IMR-90 (cell line): ENCODE data around the gene ZFPM1. TPM values are rescaled to one million over a fixed set of nuclear protein-coding genes. Genes with fewer than 3 reads are reported as not detected.

Experiments used
- ATAC-seq: fragments of 200-7000 bp; cut with Tn5 transposase; 2 replicates; pipeline ENCODE4 v1.9.1; 2020; ENCODE audit warnings: low read depth, mild to moderate bottlenecking, moderate library complexity
- BruUV-seq: library from RNA; stranded (reverse); fragments of 400-500 nt; replicated peaks from 2 replicates; lab custom pipeline; 2021; lab: Mats Ljungman, UMichigan
- CTCF ChIA-PET: fragments of 300-600 bp; formaldehyde crosslinking; extraction: SDS; loops from one replicate; lab custom pipeline; 2021; ENCODE audit warnings: antibody characterized with exemption; lab: Yijun Ruan, JAX
- POLR2A ChIA-PET: fragments of 300-600 bp; sonication (Branson Sonifier 250); formaldehyde crosslinking; loops from one replicate; lab custom pipeline; 2022; ENCODE audit warnings: antibody characterized with exemption; ENCODE audit not compliant: unreplicated experiment; lab: Charles Lee
- DNase-seq: peaks from one replicate; pipeline ENCODE4 v3.0.0; 2013
- H2AFZ ChIP-seq: replicated peaks from 2 replicates; pipeline ENCODE3; 2013; ENCODE audit warnings: low read length, mild to moderate bottlenecking; ENCODE audit not compliant: poor library complexity
- H2AK5ac ChIP-seq: 2 replicates; pipeline ENCODE4 v1.6.1; 2013; ENCODE audit warnings: low read depth, low read length, inconsistent platforms
- H2AK9ac ChIP-seq: replicated peaks from 2 replicates; pipeline ENCODE3; 2013; ENCODE audit warnings: mild to moderate bottlenecking, low read depth, low read length, moderate library complexity; ENCODE audit not compliant: poor library complexity
- H2BK120ac ChIP-seq: 2 replicates; pipeline ENCODE4 v1.6.1; 2013; ENCODE audit warnings: low read depth, low read length, inconsistent platforms
- H2BK15ac ChIP-seq: 3 replicates; pipeline ENCODE4 v1.6.1; 2013; ENCODE audit warnings: low read depth, low read length, inconsistent platforms
- H2BK20ac ChIP-seq: 2 replicates; pipeline ENCODE4 v1.6.1; 2013; ENCODE audit warnings: low read depth, mild to moderate bottlenecking, inconsistent platforms, low read length, moderate library complexity
- H2BK5ac ChIP-seq: 2 replicates; pipeline ENCODE4 v1.6.1; 2013; ENCODE audit warnings: mild to moderate bottlenecking, low read depth, low read length, inconsistent platforms; ENCODE audit not compliant: poor library complexity, severe bottlenecking
- H3K14ac ChIP-seq: replicated peaks from 2 replicates; pipeline ENCODE4 v1.6.1; 2013; ENCODE audit warnings: low read depth, low read length, inconsistent platforms
- H3K18ac ChIP-seq: 2 replicates; pipeline ENCODE4 v1.6.1; 2013; ENCODE audit warnings: low read depth, low read length, control low read depth
- H3K23ac ChIP-seq: 2 replicates; pipeline ENCODE4 v1.6.1; 2013; ENCODE audit warnings: low read depth, low read length, inconsistent platforms
- H3K27ac ChIP-seq: 2 replicates; pipeline ENCODE4 v1.5.1; 2013; ENCODE audit warnings: mild to moderate bottlenecking, control low read depth, low read length; ENCODE audit not compliant: insufficient read depth
- H3K27me3 ChIP-seq: 2 replicates; pipeline ENCODE4 v1.6.1; 2013; ENCODE audit warnings: low read length; ENCODE audit not compliant: control insufficient read depth, insufficient read depth
- H3K36me3 ChIP-seq: 2 replicates; pipeline ENCODE4 v1.6.1; 2013; ENCODE audit warnings: low read length, mixed read lengths; ENCODE audit not compliant: control insufficient read depth, insufficient read depth
- H3K4ac ChIP-seq: 2 replicates; pipeline ENCODE4 v1.6.1; 2013; ENCODE audit warnings: low read depth, low read length, inconsistent platforms
- H3K4me1 ChIP-seq: 2 replicates; pipeline ENCODE4 v1.6.1; 2013; ENCODE audit warnings: low read length, mixed read lengths; ENCODE audit not compliant: control insufficient read depth, insufficient read depth
- H3K4me2 ChIP-seq: 2 replicates; pipeline ENCODE4 v1.6.1; 2013; ENCODE audit warnings: low read depth, mild to moderate bottlenecking, control low read depth, low read length, moderate library complexity
- H3K4me3 ChIP-seq: 2 replicates; pipeline ENCODE4 v1.5.1; 2013; ENCODE audit warnings: low read depth, mild to moderate bottlenecking, control low read depth, low read length, moderate library complexity; ENCODE audit not compliant: insufficient read depth
- H3K56ac ChIP-seq: 2 replicates; pipeline ENCODE4 v1.6.1; 2013; ENCODE audit warnings: low read length, inconsistent platforms; ENCODE audit not compliant: insufficient read depth; ENCODE audit errors: extremely low read depth
- H3K79me1 ChIP-seq, 2 experiments: 2 replicates each; pipeline ENCODE4 v1.6.1; 2013; ENCODE audit warnings: low read length in 2 of 2, inconsistent platforms in 1 of 2, low read depth in 1 of 2
- H3K9ac ChIP-seq: 2 replicates; pipeline ENCODE4 v1.6.1; 2013; ENCODE audit warnings: low read depth, low read length, control low read depth
- H3K9me1 ChIP-seq: 2 replicates; pipeline ENCODE4 v1.6.1; 2013; ENCODE audit warnings: low read length, inconsistent platforms; ENCODE audit not compliant: insufficient read depth
- H3K9me3 ChIP-seq: 2 replicates; pipeline ENCODE4 v1.6.1; 2013; ENCODE audit warnings: low read length; ENCODE audit not compliant: control insufficient read depth, insufficient read depth
- H4K20me1 ChIP-seq: 2 replicates; pipeline ENCODE4 v1.6.1; 2013; ENCODE audit warnings: low read length, inconsistent platforms; ENCODE audit not compliant: insufficient read depth
- H4K5ac ChIP-seq: 2 replicates; pipeline ENCODE4 v1.6.1; 2013; ENCODE audit warnings: mild to moderate bottlenecking, low read depth, low read length, control low read depth
- H4K8ac ChIP-seq, 2 experiments: 2 replicates each; pipeline ENCODE4 v1.6.1; 2013; ENCODE audit warnings: low read depth in 2 of 2, low read length in 2 of 2, control low read depth in 1 of 2, inconsistent platforms in 1 of 2
- H4K91ac ChIP-seq: 2 replicates; pipeline ENCODE4 v1.6.1; 2013; ENCODE audit warnings: low read depth, low read length, inconsistent platforms; ENCODE audit not compliant: insufficient read depth
- BHLHE40 ChIP-seq: fragments of 150-350 bp; IDR thresholded peaks from 2 replicates; pipeline ENCODE4 v1.6.1; 2016; ENCODE audit warnings: mild to moderate bottlenecking, low read depth, low read length
- CEBPB ChIP-seq: IDR thresholded peaks from 2 replicates; pipeline ENCODE4 v1.6.1; 2012; ENCODE audit warnings: low read depth, low read length, improper control_type of control experiment
- CHD1 ChIP-seq: IDR thresholded peaks from 2 replicates; pipeline ENCODE4 v1.6.1; 2012; ENCODE audit warnings: low read depth, low read length, improper control_type of control experiment
- CTCF ChIP-seq: conservative IDR thresholded peaks from 2 replicates; pipeline ENCODE4 v1.5.1; 2012; ENCODE audit warnings: mild to moderate bottlenecking, low read depth, low read length, improper control_type of control experiment
- ELK1 ChIP-seq: fragments of 150-350 bp; IDR thresholded peaks from 2 replicates; pipeline ENCODE4 v1.6.1; 2016; ENCODE audit warnings: low read depth, mild to moderate bottlenecking, low read length, moderate library complexity, borderline replicate concordance
- FOS ChIP-seq: fragments of 150-350 bp; IDR thresholded peaks from 2 replicates; pipeline ENCODE4 v1.6.1; 2016; ENCODE audit warnings: low read depth, low read length
- MAFK ChIP-seq: IDR thresholded peaks from 2 replicates; pipeline ENCODE4 v1.6.1; 2012; ENCODE audit warnings: low read depth, low read length, improper control_type of control experiment
- MAZ ChIP-seq: IDR thresholded peaks from 2 replicates; pipeline ENCODE4 v1.6.1; 2012; ENCODE audit warnings: low read depth, mild to moderate bottlenecking, low read length, improper control_type of control experiment, moderate library complexity, borderline replicate concordance
- MXI1 ChIP-seq: IDR thresholded peaks from 2 replicates; pipeline ENCODE4 v1.6.1; 2012; ENCODE audit warnings: low read depth, mild to moderate bottlenecking, low read length, moderate library complexity, borderline replicate concordance
- NFE2L2 ChIP-seq: fragments of 150-350 bp; IDR thresholded peaks from 2 replicates; pipeline ENCODE4 v1.6.1; 2016; ENCODE audit warnings: low read depth, mild to moderate bottlenecking, low read length
- POLR2A ChIP-seq: IDR thresholded peaks from 2 replicates; pipeline ENCODE4 v1.6.1; 2012; ENCODE audit warnings: mild to moderate bottlenecking, low read depth, low read length
- RAD21 ChIP-seq: IDR thresholded peaks from 2 replicates; pipeline ENCODE4 v1.6.1; 2012; ENCODE audit warnings: low read length, improper control_type of control experiment
- RCOR1 ChIP-seq: IDR thresholded peaks from 2 replicates; pipeline ENCODE4 v1.6.1; 2012; ENCODE audit warnings: mild to moderate bottlenecking, low read length, improper control_type of control experiment; ENCODE audit not compliant: insufficient replicate concordance
- RFX5 ChIP-seq: IDR thresholded peaks from 2 replicates; pipeline ENCODE4 v1.8.0; 2012; ENCODE audit warnings: low read depth, mild to moderate bottlenecking, low read length, moderate library complexity
- SMC3 ChIP-seq: fragments of 150-350 bp; IDR thresholded peaks from 2 replicates; pipeline ENCODE4 v1.6.1; 2016; ENCODE audit warnings: low read depth, mild to moderate bottlenecking, antibody characterized with exemption, low read length, moderate library complexity
- USF2 ChIP-seq: fragments of 150-350 bp; IDR thresholded peaks from 2 replicates; pipeline ENCODE4 v1.6.1; 2017; ENCODE audit warnings: mild to moderate bottlenecking, antibody characterized with exemption, low read length, low read depth
- WGBS, 2 experiments: methylation state at CpG; one replicate each; pipeline versions ENCODE4 v1.1.5 to v1.1.7; 2013; ENCODE audit warnings: missing lambda C conversion rate in 2 of 2; ENCODE audit not compliant: insufficient read length in 1 of 2; ENCODE audit errors: extremely low coverage in 2 of 2; 5-methylcytosine and 5-hydroxymethylcytosine counted together
- dilution Hi-C: fragments of 300-500 bp; cut with HindIII; formaldehyde crosslinking; loops from one replicate; pipeline ENCODE4 v1.14.3; 2018; ENCODE audit warnings: low sequenced_read_pairs; ENCODE audit not compliant: unreplicated experiment
- in situ Hi-C: fragments of 300-500 bp; cut with MboI; formaldehyde crosslinking; loops from 3 replicates; pipeline ENCODE4 v1.14.3; 2019; ENCODE audit warnings: low sequenced_read_pairs, inconsistent platforms, mixed read lengths
- intact Hi-C: fragments of 100-400 bp; cut with micrococcal nuclease; formaldehyde crosslinking; loops from 2 replicates; pipeline ENCODE4 v1.10.0; 2022
- polyA plus RNA-seq, 3 experiments: library from polyadenylated mRNA; depleted of rRNA; stranded (reverse); fragments of >200 nt; gene quantifications; 2 replicates each; pipeline ENCODE4 v1.2.3, GENCODE V29; 2012; ENCODE audit warnings: low replicate concordance in 1 of 3
- total RNA-seq: library from RNA; depleted of rRNA; stranded (reverse); fragments of >200 nt; gene quantifications from 2 replicates; pipeline ENCODE4 v1.2.3, GENCODE V29; 2012

Gene ZFPM1
- total and polyA plus RNA-seq, 2 of the 4 experiments (the other 2 are of a cell fraction): 0.36 to 1.1 TPM

DNA sequence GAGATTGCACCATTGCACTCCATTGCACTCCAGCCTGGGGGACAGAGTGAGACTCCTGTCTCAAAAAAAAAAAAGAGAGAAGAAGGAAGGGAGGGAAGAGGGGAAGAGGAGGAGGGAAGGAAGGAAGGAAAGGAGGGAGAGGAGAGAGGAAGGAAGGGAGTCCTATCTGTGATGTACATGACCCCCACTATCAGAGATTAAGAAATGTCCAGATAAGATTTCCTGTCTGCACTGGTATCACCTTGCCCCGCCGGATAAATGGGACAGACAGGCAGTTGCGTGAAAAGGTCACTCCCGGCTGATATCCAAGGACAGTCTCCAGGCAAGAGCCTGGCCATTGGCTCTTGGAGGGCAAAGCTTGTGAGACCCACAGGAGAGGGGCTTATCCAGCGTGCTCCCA lies 5.2 kb upstream of the ZFPM1 start:
- Histone ChIP-seq H3K4me3 (no peak overlapping the region), H3K36me3 (no peaks in the 10 kb centered on the region), H2BK20ac (no peak overlapping the region), H3K56ac (no peak overlapping the region), H3K18ac (no peak overlapping the region), H3K4me1 (peaks cover 5% of the 10 kb centered on the region), H3K79me1 (no peaks in the 10 kb centered on the region), H3K23ac (no peak overlapping the region; the same call in 1 of the 2 replicates), H2BK5ac (no peak overlapping the region), H4K20me1 (peaks cover 25% of the 10 kb centered on the region), H2AK9ac (no peak overlapping the region), H2BK120ac (no peak overlapping the region), H3K9me3 (no peaks in the 10 kb centered on the region), H3K9ac (no peak overlapping the region), H3K4ac (no peak overlapping the region), H3K27ac (no peak overlapping the region), H3K9me1 (peaks cover 11% of the 10 kb centered on the region), H2BK15ac (no peak overlapping the region), H3K27me3 (no peaks in the 10 kb centered on the region; the same call in 1 of the 2 replicates), H3K4me2 (no peak overlapping the region), H2AFZ (peak overlapping the region; percentile 41), H2AK5ac (no peak overlapping the region), H4K91ac (no peak overlapping the region), H4K8ac (no peak overlapping the region), H3K14ac (no peak overlapping the region), H4K5ac (no peak overlapping the region)
- in situ Hi-C loops (no loop called here), dilution Hi-C loops (no loop called here), intact Hi-C loops (no loop called here)
- 48% methylated on average over 5 of the region's 5 CpGs; no CpG with 5 or more reads in 1 of the 2 experiments for WGBS, 2 experiments
- no peak for TF ChIP-seq MAZ
- TF ChIP-seq CEBPB: no peak
- no peak for TF ChIP-seq CHD1
- TF ChIP-seq CTCF: no peak
- TF ChIP-seq BHLHE40: no peak
- no peak for TF ChIP-seq FOS
- TF ChIP-seq MXI1: no peak
- no peak for TF ChIP-seq MAFK
- TF ChIP-seq RCOR1: no peak
- TF ChIP-seq RAD21: no peak
- no peak for TF ChIP-seq POLR2A
- no peak for TF ChIP-seq SMC3
- no peak for TF ChIP-seq NFE2L2
- TF ChIP-seq USF2: no peak
- no peak for TF ChIP-seq RFX5
- TF ChIP-seq ELK1: no peak
- no peak for ATAC-seq
- BruUV-seq: no TSS peak
- ChIA-PET CTCF (no interaction called here), POLR2A (no interaction called here)
- DNase-seq: no peak
